ENCODE data around the gene HTRA1. TPM values are rescaled to one million over a fixed set of nuclear protein-coding genes. Genes with fewer than 3 reads are reported as not detected.

Gene HTRA1
- total and polyA plus RNA-seq, 9 of the 15 experiments (the other 6 are each of a cell fraction or from before 2014, with no cell fraction given), result 0.06 to 0.16 (median 0.13) TPM; not detected in 5

DNA sequence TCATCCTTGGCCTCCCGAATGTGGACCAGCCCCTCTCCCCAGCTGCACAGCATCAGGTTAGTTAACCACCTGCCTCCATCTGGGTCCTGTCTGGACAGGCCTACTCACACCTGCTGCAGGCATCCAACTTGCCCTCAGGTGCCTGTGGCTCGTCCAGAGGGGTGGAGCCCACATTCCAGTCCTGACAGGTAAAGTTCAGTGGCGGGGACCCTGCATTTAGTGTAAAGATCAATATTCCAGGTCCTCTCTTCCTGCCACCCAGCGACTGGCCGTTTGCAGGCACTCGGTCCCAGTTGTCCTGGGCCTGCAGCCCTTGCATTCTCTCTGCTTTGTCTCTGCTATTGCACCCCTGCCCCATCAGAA, 15.0 kb downstream of the HTRA1 start:
- WGBS (ENCODE audit: insufficient coverage, low coverage, missing lambda C conversion rate), result 0% methylated on average over 2 of the region's 6 CpGs
- H3K36me3 ChIP-seq (ENCODE audit: control insufficient read depth, insufficient read depth, low read length), result no peaks in the 10 kb centered on the region
- H3K4me3 ChIP-seq, result no peak overlapping the region
- TF ChIP-seq HMG20A (CRISPR knock-in tag; conservative IDR thresholded peaks at IDR 0.05), result no peak
- no peak for TF ChIP-seq ZNF384 (IDR thresholded peaks at IDR 0.05; ENCODE audit: low read depth, low read length)
- TF ChIP-seq SMAD3 (CRISPR knock-in tag; conservative IDR thresholded peaks at IDR 0.05), result no peak
- no peak for TF ChIP-seq FOXK2 (conservative IDR thresholded peaks at IDR 0.05 in 1 of 2, IDR thresholded peaks at IDR 0.05 in 1 of 2; ENCODE audit: low read depth in 2 of 2)
- no peak for TF ChIP-seq RBBP5 (IDR thresholded peaks at IDR 0.05; ENCODE audit: borderline replicate concordance, insufficient read depth, low read length, poor library complexity, severe bottlenecking)
- TF ChIP-seq, protein P1, sequence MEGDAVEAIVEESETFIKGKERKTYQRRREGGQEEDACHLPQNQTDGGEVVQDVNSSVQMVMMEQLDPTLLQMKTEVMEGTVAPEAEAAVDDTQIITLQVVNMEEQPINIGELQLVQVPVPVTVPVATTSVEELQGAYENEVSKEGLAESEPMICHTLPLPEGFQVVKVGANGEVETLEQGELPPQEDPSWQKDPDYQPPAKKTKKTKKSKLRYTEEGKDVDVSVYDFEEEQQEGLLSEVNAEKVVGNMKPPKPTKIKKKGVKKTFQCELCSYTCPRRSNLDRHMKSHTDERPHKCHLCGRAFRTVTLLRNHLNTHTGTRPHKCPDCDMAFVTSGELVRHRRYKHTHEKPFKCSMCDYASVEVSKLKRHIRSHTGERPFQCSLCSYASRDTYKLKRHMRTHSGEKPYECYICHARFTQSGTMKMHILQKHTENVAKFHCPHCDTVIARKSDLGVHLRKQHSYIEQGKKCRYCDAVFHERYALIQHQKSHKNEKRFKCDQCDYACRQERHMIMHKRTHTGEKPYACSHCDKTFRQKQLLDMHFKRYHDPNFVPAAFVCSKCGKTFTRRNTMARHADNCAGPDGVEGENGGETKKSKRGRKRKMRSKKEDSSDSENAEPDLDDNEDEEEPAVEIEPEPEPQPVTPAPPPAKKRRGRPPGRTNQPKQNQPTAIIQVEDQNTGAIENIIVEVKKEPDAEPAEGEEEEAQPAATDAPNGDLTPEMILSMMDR (IDR thresholded peaks at IDR 0.05 in 2 of 3, conservative IDR thresholded peaks at IDR 0.05 in 1 of 3; ENCODE audit: insufficient read depth in 2 of 3, low read depth in 1 of 3, low read length in 3 of 3), result no peak
- no peak for TF ChIP-seq BRCA1 (IDR thresholded peaks at IDR 0.05)
- no peak for TF ChIP-seq BRCA1 (CRISPR knock-in tag; IDR thresholded peaks at IDR 0.05)
- TF ChIP-seq ZNF274 (IDR thresholded peaks at IDR 0.05; ENCODE audit: borderline replicate concordance, low read depth, low read length), result no peak
- TF ChIP-seq RUNX1 (IDR thresholded peaks at IDR 0.05; ENCODE audit: low read depth), result no peak
- TF ChIP-seq MECOM (CRISPR knock-in tag; IDR thresholded peaks at IDR 0.05), result no peak
- TF ChIP-seq TOE1 (IDR thresholded peaks at IDR 0.05; ENCODE audit: borderline replicate concordance), result no peak
- TF ChIP-seq TOE1 (CRISPR knock-in tag; IDR thresholded peaks at IDR 0.05; ENCODE audit: borderline replicate concordance, low read depth), result no peak
- TF ChIP-seq, protein P2, sequence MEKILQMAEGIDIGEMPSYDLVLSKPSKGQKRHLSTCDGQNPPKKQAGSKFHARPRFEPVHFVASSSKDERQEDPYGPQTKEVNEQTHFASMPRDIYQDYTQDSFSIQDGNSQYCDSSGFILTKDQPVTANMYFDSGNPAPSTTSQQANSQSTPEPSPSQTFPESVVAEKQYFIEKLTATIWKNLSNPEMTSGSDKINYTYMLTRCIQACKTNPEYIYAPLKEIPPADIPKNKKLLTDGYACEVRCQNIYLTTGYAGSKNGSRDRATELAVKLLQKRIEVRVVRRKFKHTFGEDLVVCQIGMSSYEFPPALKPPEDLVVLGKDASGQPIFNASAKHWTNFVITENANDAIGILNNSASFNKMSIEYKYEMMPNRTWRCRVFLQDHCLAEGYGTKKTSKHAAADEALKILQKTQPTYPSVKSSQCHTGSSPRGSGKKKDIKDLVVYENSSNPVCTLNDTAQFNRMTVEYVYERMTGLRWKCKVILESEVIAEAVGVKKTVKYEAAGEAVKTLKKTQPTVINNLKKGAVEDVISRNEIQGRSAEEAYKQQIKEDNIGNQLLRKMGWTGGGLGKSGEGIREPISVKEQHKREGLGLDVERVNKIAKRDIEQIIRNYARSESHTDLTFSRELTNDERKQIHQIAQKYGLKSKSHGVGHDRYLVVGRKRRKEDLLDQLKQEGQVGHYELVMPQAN (IDR thresholded peaks at IDR 0.05; ENCODE audit: borderline replicate concordance), result no peak
- TF ChIP-seq HDAC3 (IDR thresholded peaks at IDR 0.05; ENCODE audit: borderline replicate concordance, partially characterized antibody), result no peak
- no peak for TF ChIP-seq MEIS2 (IDR thresholded peaks at IDR 0.05; ENCODE audit: partially characterized antibody)
- TF ChIP-seq SRF (CRISPR knock-in tag; IDR thresholded peaks at IDR 0.05), result no peak
- TF ChIP-seq SIN3A (IDR thresholded peaks at IDR 0.05; ENCODE audit: borderline replicate concordance in 2 of 2, control insufficient read depth in 1 of 2, low read depth in 2 of 2, low read length in 2 of 2), result no peak
- no peak for TF ChIP-seq DPF2 (IDR thresholded peaks at IDR 0.05)
- no peak for TF ChIP-seq NR2C1 (IDR thresholded peaks at IDR 0.05)
- no peak for TF ChIP-seq NR2C1 (tag; IDR thresholded peaks at IDR 0.05)
- TF ChIP-seq CCNT2 (IDR thresholded peaks at IDR 0.05; ENCODE audit: borderline replicate concordance, extremely low read depth, insufficient read length, low read depth, low read length), result no peak
- no peaks in the 10 kb centered on the region for H3K4me1 ChIP-seq (replicated peaks in 1 of 2; ENCODE audit: control insufficient read depth in 2 of 2, insufficient read depth in 2 of 2, low read length in 2 of 2)
- H4K20me1 ChIP-seq (replicated peaks; ENCODE audit: control insufficient read depth, insufficient read depth, low read length), result no peaks in the 10 kb centered on the region; the same call in 1 of the 2 replicates
- BruUV-seq (replicated peaks), result no TSS peak
- no peak for ATAC-seq
- no peak for FAIRE-seq
- ChIA-PET CTCF (ENCODE audit: low intra/inter-chr PET ratio) (no interaction called here), POLR2A (no interaction called here)
- H3K9me1 ChIP-seq (ENCODE audit: control insufficient read depth, insufficient read depth, low read length), result no peaks in the 10 kb centered on the region
- peaks cover 0 to 13% of the 10 kb centered on the region in 2 experiments; a peak in 2 of 5 replicates for H3K27me3 ChIP-seq (ENCODE audit: control insufficient read depth in 2 of 2, insufficient read depth in 2 of 2, low read length in 2 of 2)
- H3K9me3 ChIP-seq (replicated peaks; ENCODE audit: control insufficient read depth, insufficient read depth, low read depth, low read length), result no peaks in the 10 kb centered on the region
- H3K27ac ChIP-seq (ENCODE audit: extremely low read depth, low read depth, low read length), result no peak overlapping the region
- H3K4me2 ChIP-seq (ENCODE audit: insufficient read depth, low read length), result no peak overlapping the region
- H3K9ac ChIP-seq (ENCODE audit: insufficient read depth in 1 of 2, low read depth in 2 of 2, low read length in 2 of 2), result no peak overlapping the region
- in situ Hi-C loops (cut with MboI), result no loop called here
- intact Hi-C loops (cut with micrococcal nuclease), result no loop called here
- no peaks in the 10 kb centered on the region for H3K79me2 ChIP-seq (ENCODE audit: control insufficient read depth, insufficient read depth, low read length)
- no peak overlapping the region for H2AFZ ChIP-seq (ENCODE audit: low read depth, low read length)
- DNase-seq (ENCODE audit: extremely low read depth in 1 of 4, low spot score in 3 of 4), result no peak

Data from K562 (cell line).